Testis (tissue), 3 donors: ENCODE data around the gene ELFN2. TPM values are rescaled to one million over a fixed set of nuclear protein-coding genes. Genes with fewer than 3 reads are reported as not detected.

Experiments
- DNase-seq: peaks from one replicate; pipeline ENCODE4 v3.0.0-alpha.2; 2019
- H3K27ac ChIP-seq, 2 donors: fragments of 200-600 bp; sonication (generic); one replicate each; pipeline ENCODE4 v1.5.1; 2019
- H3K27me3 ChIP-seq: fragments of 200-600 bp; sonication (generic); one replicate; pipeline ENCODE4 v1.5.1; 2019
- H3K36me3 ChIP-seq: fragments of 200-600 bp; sonication (generic); one replicate; pipeline ENCODE4 v1.5.1; 2017; ENCODE audit warnings: low read depth; ENCODE audit errors: missing control alignments
- H3K4me1 ChIP-seq: fragments of 200-600 bp; sonication (generic); one replicate; pipeline ENCODE4 v1.5.1; 2019
- H3K4me3 ChIP-seq, 2 donors: fragments of 200-600 bp; sonication (generic); one replicate each; pipeline ENCODE4 v1.5.1; 2017 to 2019
- H3K9me3 ChIP-seq: fragments of 200-600 bp; sonication (generic); one replicate; pipeline ENCODE4 v1.5.1; 2017
- CTCF ChIP-seq, 3 experiments: fragments of 450-650 bp in 2 of 3; fragments of 200-600 bp in 1 of 3; sonication (generic) in 1 of 3; IDR thresholded peaks; one replicate each; pipeline ENCODE4 v1.5.1; 2016 to 2019; ENCODE audit warnings: antibody characterized with exemption in 3 of 3, mild to moderate bottlenecking in 2 of 3, moderate library complexity in 1 of 3
- POLR2A ChIP-seq: fragments of 450-650 bp; IDR thresholded peaks from one replicate; pipeline ENCODE4 v1.6.1; 2017; ENCODE audit warnings: antibody characterized with exemption, mild to moderate bottlenecking, moderate library complexity
- WGBS, 2 donors: methylation state at CpG; one replicate each; pipeline ENCODE4 v1.1.5; 2018; 5-methylcytosine and 5-hydroxymethylcytosine counted together
- intact Hi-C: fragments of 100-400 bp; cut with DNase I; formaldehyde crosslinking; loops from one replicate; pipeline ENCODE4 v1.15.1; 2023; ENCODE audit warnings: low total_unique reads
- polyA plus RNA-seq: library from polyadenylated mRNA; stranded (reverse); fragments of 350-450 nt; fragmentation: Illumina TruSeq; extraction: RNeasy Lipid Tissue Mini Kit (QIAGEN cat#74804); gene quantifications from one replicate; pipeline ENCODE4 v1.2.3, GENCODE V29; 2014; ENCODE audit warnings: low read depth, low replicate concordance; ENCODE audit not compliant: insufficient read depth
- total RNA-seq, 2 donors: library from RNA; depleted of rRNA; stranded (reverse); fragments of >200 nt; gene quantifications; one replicate each; pipeline ENCODE4 v1.2.3, GENCODE V29; 2016

The ELFN2 gene
- total and polyA plus RNA-seq, 3 donors from 2014 or later = 4.8 to 5.7 (median 5.3) TPM

DNA sequence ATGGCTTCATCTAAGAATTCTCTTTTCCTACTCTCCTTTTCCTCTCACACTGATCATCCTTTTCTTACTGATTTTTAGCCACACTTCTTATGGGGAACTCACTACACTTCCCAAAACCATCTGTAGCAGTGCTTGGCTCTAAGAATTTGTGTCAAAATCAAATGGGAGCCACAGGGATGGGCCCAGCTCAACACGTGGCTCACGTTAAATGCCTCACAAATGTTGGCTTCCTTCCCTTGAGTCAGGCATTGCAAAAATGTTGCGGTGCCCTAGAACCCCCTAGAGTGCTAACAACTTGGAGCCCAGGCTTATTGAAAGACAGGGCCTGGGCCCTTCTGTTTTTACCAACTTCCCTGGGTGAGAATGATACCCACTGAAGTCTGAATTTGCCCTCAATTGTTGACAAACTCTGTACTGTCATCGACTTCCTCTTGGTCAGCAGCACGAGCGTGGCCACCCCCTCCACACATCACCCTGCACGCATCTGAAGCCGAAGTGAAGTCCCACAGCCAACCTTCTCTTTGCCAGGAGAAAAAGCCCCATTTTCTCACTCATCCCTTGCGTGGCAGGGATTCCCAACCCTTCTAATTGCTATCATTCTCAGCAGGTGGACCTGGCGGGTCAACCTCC, 69.7 kb downstream of the ELFN2 start:
- Histone ChIP-seq H3K27ac (no peak overlapping the region), H3K36me3 (no peaks in the 10 kb centered on the region), H3K4me1 (no peaks in the 10 kb centered on the region), H3K27me3 (no peaks in the 10 kb centered on the region), H3K9me3 (no peaks in the 10 kb centered on the region), H3K4me3 (no peak overlapping the region)
- WGBS, 2 donors = 87 to 90% methylated on average over 10 of the region's 10 CpGs
- intact Hi-C loops = no loop called here
- no peak for DNase-seq
- TF ChIP-seq CTCF (IDR thresholded peaks at IDR 0.05) = no peak
- no peak for TF ChIP-seq POLR2A

DNA sequence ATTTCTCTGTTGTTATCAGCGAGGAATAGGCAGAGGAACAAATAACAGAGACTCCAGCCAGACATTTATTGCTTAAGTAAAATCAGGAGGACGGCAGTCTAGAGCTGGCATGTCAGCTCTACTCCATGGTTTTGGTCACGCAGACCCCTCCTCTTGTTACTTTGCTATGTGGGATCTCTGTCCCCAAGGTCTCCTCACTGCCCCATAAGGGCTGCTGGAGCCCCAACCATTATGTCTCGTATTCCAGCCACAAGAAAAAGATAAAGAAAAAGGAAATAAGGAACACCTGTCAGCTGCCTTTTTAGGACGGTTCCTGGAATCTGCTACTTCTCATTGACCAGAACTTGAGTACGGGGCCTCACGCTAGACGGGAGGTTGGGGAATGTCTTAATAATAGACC, 70.4 kb downstream of the ELFN2 start:
- Histone ChIP-seq H3K4me3 (no peak overlapping the region), H3K4me1 (no peaks in the 10 kb centered on the region), H3K9me3 (no peaks in the 10 kb centered on the region), H3K27me3 (no peaks in the 10 kb centered on the region), H3K27ac (no peak overlapping the region), H3K36me3 (no peaks in the 10 kb centered on the region)
- WGBS, 2 donors = 78 to 91% methylated on average over 8 of the region's 8 CpGs
- no peak for DNase-seq
- no peak for TF ChIP-seq POLR2A
- no peak for TF ChIP-seq CTCF (IDR thresholded peaks at IDR 0.05)
- intact Hi-C loops = no loop called here

- Histone ChIP-seq H3K9me3 (no peaks in the 10 kb centered on the region), H3K4me3 (no peak overlapping the region), H3K36me3 (no peaks in the 10 kb centered on the region), H3K4me1 (no peaks in the 10 kb centered on the region), H3K27me3 (no peaks in the 10 kb centered on the region), H3K27ac (no peak overlapping the region)
- WGBS, 2 donors = 89 to 93% methylated on average over 11 to 14 of the region's 14 CpGs
- intact Hi-C loops = no loop called here
- TF ChIP-seq CTCF (IDR thresholded peaks at IDR 0.05) = no peak
- no peak for TF ChIP-seq POLR2A
- DNase-seq = no peak
These were observed 72.1 kb downstream of the ELFN2 start for GRCh38 chr22:37355174-37355573.

DNA sequence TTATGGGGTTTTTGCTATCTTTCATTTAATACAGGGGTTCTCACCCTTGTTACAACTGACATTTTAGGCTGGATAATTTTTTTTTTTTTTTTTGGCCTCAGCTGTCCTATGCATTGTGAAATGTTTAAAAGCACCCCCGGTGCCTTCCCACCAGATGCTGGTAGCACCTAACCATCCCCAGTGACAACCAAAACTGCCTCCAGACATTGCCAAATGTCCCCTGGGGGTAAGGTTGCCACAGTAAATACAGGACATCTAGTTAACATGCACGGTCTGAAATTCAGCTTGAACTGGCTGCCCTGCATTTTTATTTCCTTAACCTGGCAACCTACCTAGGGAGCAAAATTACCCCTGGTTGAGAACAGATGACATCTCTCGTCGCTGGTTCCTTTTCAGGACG, 72.6 kb downstream of the ELFN2 start:
- no peak overlapping the region for H3K4me3 ChIP-seq
- H3K4me1 ChIP-seq = no peaks in the 10 kb centered on the region
- no peaks in the 10 kb centered on the region for H3K27me3 ChIP-seq
- H3K27ac ChIP-seq = no peak overlapping the region
- DNase-seq = no peak
- 82 to 93% methylated on average over 5 of the region's 5 CpGs for WGBS, 2 donors
- intact Hi-C loops = no loop called here
- TF ChIP-seq CTCF (IDR thresholded peaks at IDR 0.05) (no peak), POLR2A (no peak)
- H3K36me3 ChIP-seq = no peaks in the 10 kb centered on the region
- no peaks in the 10 kb centered on the region for H3K9me3 ChIP-seq

DNA sequence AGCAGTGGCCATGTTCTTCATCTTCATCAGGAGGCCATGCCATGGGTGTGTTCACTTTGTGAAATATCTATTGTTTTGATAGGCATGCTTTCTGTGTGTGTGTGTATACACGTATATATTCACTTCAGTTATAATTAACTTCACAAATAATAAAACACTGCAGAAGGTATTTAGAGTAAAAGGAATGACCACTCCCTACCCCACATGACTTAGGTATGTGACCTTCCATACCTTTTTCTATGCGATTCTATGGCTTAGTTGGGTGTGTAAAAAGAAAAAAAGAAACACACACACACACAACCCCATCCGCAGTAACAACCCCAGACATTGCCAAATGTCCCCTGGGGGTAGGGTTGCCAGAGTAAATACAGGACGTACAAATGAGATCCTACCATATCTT, 73.0 kb downstream of the ELFN2 start:
- TF ChIP-seq CTCF (IDR thresholded peaks at IDR 0.05) = no peak
- TF ChIP-seq POLR2A = no peak
- Histone ChIP-seq H3K4me3 (no peak overlapping the region), H3K4me1 (no peaks in the 10 kb centered on the region), H3K27me3 (no peaks in the 10 kb centered on the region), H3K36me3 (no peaks in the 10 kb centered on the region), H3K27ac (no peak overlapping the region), H3K9me3 (no peaks in the 10 kb centered on the region)
- WGBS, 2 donors = 84 to 86% methylated on average over 4 of the region's 4 CpGs
- intact Hi-C loops = no loop called here
- DNase-seq = no peak
